Neural cell (in vitro differentiated cells): ENCODE data around the gene HIC1. TPM values are rescaled to one million over a fixed set of nuclear protein-coding genes. Genes with fewer than 3 reads are reported as not detected.

Experiments
- H2AFZ ChIP-seq: fragments of 200-600, 300-800 bp; sonication (generic), shearing (Covaris generic); 2 replicates; pipeline ENCODE4 v1.6.0; 2014; ENCODE audit warnings: low read depth, mild to moderate bottlenecking, antibody characterized with exemption, low read length, moderate library complexity
- H3F3A ChIP-seq: fragments of 200-600 bp; shearing (Covaris generic); 2 replicates; pipeline ENCODE4 v1.6.1; 2016; ENCODE audit warnings: mild to moderate bottlenecking, moderate library complexity, mixed read lengths, antibody characterized with exemption, low read length; ENCODE audit not compliant: insufficient read depth, poor library complexity, severe bottlenecking
- H3K27ac ChIP-seq: fragments of 200-600, 300-800 bp; sonication (generic), shearing (Covaris generic); 2 replicates; pipeline ENCODE4 v1.5.1; 2014; ENCODE audit warnings: mild to moderate bottlenecking, low read length, moderate library complexity
- H3K27me3 ChIP-seq: fragments of 300-800, 200-600 bp; sonication (generic), shearing (Covaris generic); 2 replicates; pipeline ENCODE4 v1.6.0; 2014; ENCODE audit warnings: mild to moderate bottlenecking, low read depth, low read length, moderate library complexity; ENCODE audit not compliant: insufficient read depth
- H3K36me3 ChIP-seq: fragments of 300-800, 200-600 bp; sonication (generic), shearing (Covaris generic); 2 replicates; pipeline ENCODE4 v1.5.1; 2014; ENCODE audit warnings: mild to moderate bottlenecking, antibody characterized with exemption, low read length, moderate library complexity; ENCODE audit not compliant: insufficient read depth
- H3K4me2 ChIP-seq: fragments of 300-800, 200-600 bp; sonication (generic), shearing (Covaris generic); 2 replicates; pipeline ENCODE4 v1.6.0; 2014; ENCODE audit warnings: mild to moderate bottlenecking, low read length
- H3K4me3 ChIP-seq: fragments of 300-800, 200-600 bp; sonication (generic), shearing (Covaris generic); 2 replicates; pipeline ENCODE4 v1.5.1; 2014; ENCODE audit warnings: mild to moderate bottlenecking, low read length, moderate library complexity
- H3K79me2 ChIP-seq: fragments of 200-600 bp; shearing (Covaris generic); replicated peaks from 2 replicates; pipeline ENCODE4 v1.6.0; 2014; ENCODE audit warnings: mild to moderate bottlenecking, low read length, moderate library complexity; ENCODE audit not compliant: insufficient read depth
- H3K9ac ChIP-seq: fragments of 300-800, 200-600 bp; sonication (generic), shearing (Covaris generic); 2 replicates; pipeline ENCODE4 v1.6.1; 2016; ENCODE audit warnings: mild to moderate bottlenecking, low read length, mixed read lengths
- H3K9me2 ChIP-seq: fragments of 200-600 bp; shearing (Covaris generic); 2 replicates; pipeline ENCODE4 v1.6.1; 2016; ENCODE audit warnings: mild to moderate bottlenecking, low read length, mixed read lengths; ENCODE audit not compliant: insufficient read depth
- H3K9me3 ChIP-seq: fragments of 200-600, 300-800 bp; sonication (generic), shearing (Covaris generic); 2 replicates; pipeline ENCODE4 v1.6.1; 2016; ENCODE audit warnings: mild to moderate bottlenecking, mixed run types, low read length, moderate library complexity, mixed read lengths
- H4K20me1 ChIP-seq: fragments of 200-600 bp; shearing (Covaris generic); 2 replicates; pipeline ENCODE4 v1.6.1; 2016; ENCODE audit warnings: mild to moderate bottlenecking, mixed run types; ENCODE audit not compliant: insufficient read depth
- EP300 ChIP-seq: fragments of 450-650 bp; conservative IDR thresholded peaks from 2 replicates; pipeline ENCODE4 v1.6.1; 2014; ENCODE audit warnings: antibody characterized with exemption, mild to moderate bottlenecking, moderate library complexity; ENCODE audit not compliant: poor library complexity, severe bottlenecking
- EZH2 ChIP-seq: fragments of 200-600, 300-800 bp; shearing (Covaris generic), sonication (generic); IDR thresholded peaks from 2 replicates; pipeline ENCODE4 v1.6.1; 2014; ENCODE audit warnings: antibody characterized with exemption, low read length, borderline replicate concordance, mild to moderate bottlenecking; ENCODE audit not compliant: insufficient read depth, poor library complexity, severe bottlenecking
- MXI1 ChIP-seq: fragments of 450-650 bp; conservative IDR thresholded peaks from 2 replicates; pipeline ENCODE4 v1.6.1; 2014; ENCODE audit warnings: antibody characterized with exemption, mild to moderate bottlenecking; ENCODE audit not compliant: poor library complexity, severe bottlenecking
- POLR2AphosphoS5 ChIP-seq: IDR thresholded peaks from 2 replicates; pipeline ENCODE4 v1.6.1; 2012
- RAD21 ChIP-seq: fragments of 450-650 bp; conservative IDR thresholded peaks from 2 replicates; pipeline ENCODE4 v1.6.1; 2014; ENCODE audit warnings: antibody characterized with exemption, mild to moderate bottlenecking, moderate library complexity
- SMC3 ChIP-seq: fragments of 450-650 bp; conservative IDR thresholded peaks from 2 replicates; pipeline ENCODE4 v1.6.1; 2014; ENCODE audit warnings: antibody characterized with exemption, mild to moderate bottlenecking, moderate library complexity; ENCODE audit not compliant: poor library complexity
- TAF1 ChIP-seq: IDR thresholded peaks from 2 replicates; pipeline ENCODE4 v1.6.1; 2012; ENCODE audit warnings: low read depth
- polyA plus RNA-seq: library from polyadenylated mRNA; depleted of rRNA; stranded (reverse); fragments of >200 nt; gene quantifications from 2 replicates; pipeline ENCODE4 v1.2.3, GENCODE V29; 2014
- TF ChIP-seq, protein P1 (sequence below): IDR thresholded peaks from 2 replicates; pipeline ENCODE4 v1.6.1; 2012; ENCODE audit warnings: borderline replicate concordance
- TF ChIP-seq, protein P2 (sequence below): fragments of 450-650 bp; IDR thresholded peaks from 2 replicates; pipeline ENCODE4 v1.5.1; 2014; ENCODE audit warnings: antibody characterized with exemption, mild to moderate bottlenecking, moderate library complexity; ENCODE audit not compliant: poor library complexity, severe bottlenecking

Gene HIC1
- polyA plus RNA-seq, 1 donor from 2014 or later, result 2.8 TPM

DNA sequence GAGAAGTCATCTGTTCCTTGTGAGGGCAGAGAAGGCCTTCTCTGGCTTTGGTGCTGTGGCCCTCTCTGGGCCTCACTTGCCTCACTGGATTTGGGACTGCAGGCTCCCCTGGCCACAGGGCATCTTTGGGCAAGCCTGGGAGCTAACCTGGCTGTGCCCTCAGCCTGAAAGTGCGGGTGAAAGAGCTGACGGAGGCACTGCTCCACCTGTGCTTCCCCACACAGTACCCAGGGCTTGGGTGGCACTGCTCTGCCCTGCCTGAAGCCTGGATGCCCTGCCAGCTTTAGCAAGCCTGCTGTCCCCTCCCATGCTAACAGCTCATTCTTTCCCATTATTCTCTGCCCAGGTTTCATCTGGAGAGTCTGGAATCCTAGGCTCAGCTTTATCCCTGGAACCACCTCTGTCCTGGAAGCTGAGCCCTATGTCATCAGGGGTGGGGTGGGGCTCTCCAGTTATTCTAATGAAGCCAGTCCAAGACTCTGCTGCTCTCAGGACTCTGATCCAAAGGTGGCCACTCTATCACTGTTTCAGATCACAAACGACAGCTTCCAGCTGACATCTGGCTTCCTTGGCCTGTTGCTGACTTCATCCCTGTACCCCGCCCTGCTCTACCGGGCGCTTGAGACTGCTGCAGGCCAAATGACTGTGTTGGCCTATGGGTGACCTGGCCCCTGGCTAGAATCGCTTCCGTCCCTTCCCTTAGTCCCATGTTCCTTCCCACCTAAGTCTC, 29.3 kb downstream of the HIC1 start:
- Histone ChIP-seq H3K9me2 (no peaks in the 10 kb centered on the region), H2AFZ (no peak overlapping the region), H3K27me3 (no peaks in the 10 kb centered on the region), H3K4me2 (no peak overlapping the region), H3K9ac (no peak overlapping the region), H3K79me2 (no peaks in the 10 kb centered on the region), H3K4me3 (no peak overlapping the region), H3F3A (no peaks in the 10 kb centered on the region), H3K27ac (no peak overlapping the region), H3K9me3 (no peaks in the 10 kb centered on the region), H4K20me1 (no peaks in the 10 kb centered on the region), H3K36me3 (no peaks in the 10 kb centered on the region)
- TF ChIP-seq EZH2 (no peak), TAF1 (no peak), POLR2AphosphoS5 (no peak), MXI1 (no peak), EP300 (no peak), RAD21 (no peak), SMC3 (no peak)
- TF ChIP-seq, protein P1, sequence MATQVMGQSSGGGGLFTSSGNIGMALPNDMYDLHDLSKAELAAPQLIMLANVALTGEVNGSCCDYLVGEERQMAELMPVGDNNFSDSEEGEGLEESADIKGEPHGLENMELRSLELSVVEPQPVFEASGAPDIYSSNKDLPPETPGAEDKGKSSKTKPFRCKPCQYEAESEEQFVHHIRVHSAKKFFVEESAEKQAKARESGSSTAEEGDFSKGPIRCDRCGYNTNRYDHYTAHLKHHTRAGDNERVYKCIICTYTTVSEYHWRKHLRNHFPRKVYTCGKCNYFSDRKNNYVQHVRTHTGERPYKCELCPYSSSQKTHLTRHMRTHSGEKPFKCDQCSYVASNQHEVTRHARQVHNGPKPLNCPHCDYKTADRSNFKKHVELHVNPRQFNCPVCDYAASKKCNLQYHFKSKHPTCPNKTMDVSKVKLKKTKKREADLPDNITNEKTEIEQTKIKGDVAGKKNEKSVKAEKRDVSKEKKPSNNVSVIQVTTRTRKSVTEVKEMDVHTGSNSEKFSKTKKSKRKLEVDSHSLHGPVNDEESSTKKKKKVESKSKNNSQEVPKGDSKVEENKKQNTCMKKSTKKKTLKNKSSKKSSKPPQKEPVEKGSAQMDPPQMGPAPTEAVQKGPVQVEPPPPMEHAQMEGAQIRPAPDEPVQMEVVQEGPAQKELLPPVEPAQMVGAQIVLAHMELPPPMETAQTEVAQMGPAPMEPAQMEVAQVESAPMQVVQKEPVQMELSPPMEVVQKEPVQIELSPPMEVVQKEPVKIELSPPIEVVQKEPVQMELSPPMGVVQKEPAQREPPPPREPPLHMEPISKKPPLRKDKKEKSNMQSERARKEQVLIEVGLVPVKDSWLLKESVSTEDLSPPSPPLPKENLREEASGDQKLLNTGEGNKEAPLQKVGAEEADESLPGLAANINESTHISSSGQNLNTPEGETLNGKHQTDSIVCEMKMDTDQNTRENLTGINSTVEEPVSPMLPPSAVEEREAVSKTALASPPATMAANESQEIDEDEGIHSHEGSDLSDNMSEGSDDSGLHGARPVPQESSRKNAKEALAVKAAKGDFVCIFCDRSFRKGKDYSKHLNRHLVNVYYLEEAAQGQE, result no peak
- TF ChIP-seq, protein P2, sequence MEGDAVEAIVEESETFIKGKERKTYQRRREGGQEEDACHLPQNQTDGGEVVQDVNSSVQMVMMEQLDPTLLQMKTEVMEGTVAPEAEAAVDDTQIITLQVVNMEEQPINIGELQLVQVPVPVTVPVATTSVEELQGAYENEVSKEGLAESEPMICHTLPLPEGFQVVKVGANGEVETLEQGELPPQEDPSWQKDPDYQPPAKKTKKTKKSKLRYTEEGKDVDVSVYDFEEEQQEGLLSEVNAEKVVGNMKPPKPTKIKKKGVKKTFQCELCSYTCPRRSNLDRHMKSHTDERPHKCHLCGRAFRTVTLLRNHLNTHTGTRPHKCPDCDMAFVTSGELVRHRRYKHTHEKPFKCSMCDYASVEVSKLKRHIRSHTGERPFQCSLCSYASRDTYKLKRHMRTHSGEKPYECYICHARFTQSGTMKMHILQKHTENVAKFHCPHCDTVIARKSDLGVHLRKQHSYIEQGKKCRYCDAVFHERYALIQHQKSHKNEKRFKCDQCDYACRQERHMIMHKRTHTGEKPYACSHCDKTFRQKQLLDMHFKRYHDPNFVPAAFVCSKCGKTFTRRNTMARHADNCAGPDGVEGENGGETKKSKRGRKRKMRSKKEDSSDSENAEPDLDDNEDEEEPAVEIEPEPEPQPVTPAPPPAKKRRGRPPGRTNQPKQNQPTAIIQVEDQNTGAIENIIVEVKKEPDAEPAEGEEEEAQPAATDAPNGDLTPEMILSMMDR, result no peak

DNA sequence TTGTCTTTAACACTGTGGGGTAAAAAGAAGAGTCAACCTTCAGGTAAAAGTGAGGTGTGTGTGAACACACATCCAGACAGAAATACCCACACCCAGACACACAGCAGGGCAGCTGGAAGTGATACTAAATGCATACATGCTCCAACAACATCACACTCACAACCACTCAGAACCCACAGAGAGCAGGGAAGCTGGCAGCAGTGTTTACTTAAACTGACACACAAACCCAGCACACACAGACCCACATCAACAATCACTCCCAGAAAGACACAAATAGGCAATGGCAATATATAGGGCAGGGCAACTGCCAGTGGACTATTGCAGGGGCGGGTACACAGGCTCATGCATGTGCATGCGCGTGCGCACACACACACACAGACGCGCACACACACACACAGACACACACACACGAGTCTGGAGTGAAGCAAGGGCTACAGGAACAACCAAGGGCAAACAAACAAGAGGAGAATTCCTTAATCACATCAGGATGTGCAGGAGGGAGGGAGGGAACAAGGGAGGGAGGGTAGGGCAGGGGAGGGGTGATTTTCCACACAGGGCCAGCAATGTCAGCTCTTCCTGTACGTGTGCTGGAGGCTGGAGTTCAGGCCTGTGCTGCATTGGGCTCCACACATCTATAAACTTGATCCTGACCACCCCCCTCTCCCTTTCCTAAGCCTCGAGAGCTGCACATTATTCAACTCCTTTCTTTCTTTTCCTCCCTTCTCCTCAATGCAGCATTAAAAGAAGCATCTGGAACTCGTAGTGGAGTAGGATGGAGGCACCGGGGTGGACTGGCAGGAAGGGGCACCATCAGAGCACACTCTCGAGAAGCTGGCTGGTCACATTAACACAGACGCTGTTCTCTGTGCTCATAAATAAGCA, 30.1 kb downstream of the HIC1 start:
- Histone ChIP-seq H2AFZ (no peak overlapping the region), H3K9me2 (no peaks in the 10 kb centered on the region), H3K27ac (no peak overlapping the region), H3K27me3 (no peaks in the 10 kb centered on the region), H3K9me3 (no peaks in the 10 kb centered on the region), H3F3A (no peaks in the 10 kb centered on the region), H3K36me3 (no peaks in the 10 kb centered on the region), H3K4me3 (no peak overlapping the region), H3K79me2 (no peaks in the 10 kb centered on the region), H4K20me1 (no peaks in the 10 kb centered on the region), H3K4me2 (no peak overlapping the region), H3K9ac (no peak overlapping the region)
- TF ChIP-seq POLR2AphosphoS5 (no peak), MXI1 (no peak), EZH2 (no peak), TAF1 (no peak), SMC3 (no peak), EP300 (no peak), RAD21 (no peak)
- TF ChIP-seq, protein P2, result no peak
- TF ChIP-seq, protein P1, result no peak
